ENCODE results near the gene CSTPP1.
A peak's percentile ranks its signal among the peaks of the same experiment; 100 is the strongest.
"Not testable (repeated sequence)": the region's sequence is repeated elsewhere in the genome, so short reads cannot be mapped to it uniquely, and the experiment has no call there.

CSTPP1 gene

DNA sequence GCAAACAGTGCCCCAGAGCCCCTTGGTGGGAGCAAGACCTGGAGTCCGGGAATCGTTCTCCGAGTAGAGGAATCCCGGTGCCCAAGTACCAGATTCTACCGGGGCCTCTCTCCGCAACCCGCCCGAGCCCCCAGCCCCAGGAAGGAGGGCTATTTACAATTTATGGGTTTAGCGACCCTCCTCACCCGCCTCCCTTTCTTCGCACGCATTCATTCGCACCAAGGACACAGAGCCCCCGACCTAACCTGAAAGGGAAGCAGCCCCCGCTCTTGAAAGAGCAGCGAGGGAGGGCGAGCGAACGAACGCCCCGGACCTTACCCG is 18.8 kb upstream of the CSTPP1 start:
- TF ChIP-seq, protein P1, sequence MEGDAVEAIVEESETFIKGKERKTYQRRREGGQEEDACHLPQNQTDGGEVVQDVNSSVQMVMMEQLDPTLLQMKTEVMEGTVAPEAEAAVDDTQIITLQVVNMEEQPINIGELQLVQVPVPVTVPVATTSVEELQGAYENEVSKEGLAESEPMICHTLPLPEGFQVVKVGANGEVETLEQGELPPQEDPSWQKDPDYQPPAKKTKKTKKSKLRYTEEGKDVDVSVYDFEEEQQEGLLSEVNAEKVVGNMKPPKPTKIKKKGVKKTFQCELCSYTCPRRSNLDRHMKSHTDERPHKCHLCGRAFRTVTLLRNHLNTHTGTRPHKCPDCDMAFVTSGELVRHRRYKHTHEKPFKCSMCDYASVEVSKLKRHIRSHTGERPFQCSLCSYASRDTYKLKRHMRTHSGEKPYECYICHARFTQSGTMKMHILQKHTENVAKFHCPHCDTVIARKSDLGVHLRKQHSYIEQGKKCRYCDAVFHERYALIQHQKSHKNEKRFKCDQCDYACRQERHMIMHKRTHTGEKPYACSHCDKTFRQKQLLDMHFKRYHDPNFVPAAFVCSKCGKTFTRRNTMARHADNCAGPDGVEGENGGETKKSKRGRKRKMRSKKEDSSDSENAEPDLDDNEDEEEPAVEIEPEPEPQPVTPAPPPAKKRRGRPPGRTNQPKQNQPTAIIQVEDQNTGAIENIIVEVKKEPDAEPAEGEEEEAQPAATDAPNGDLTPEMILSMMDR (conservative IDR thresholded peaks at IDR 0.05; ENCODE audit: low read depth, low read length), result no peak
- peak overlapping the region; percentile 60 for H3K4me3 ChIP-seq (ENCODE audit: low read length)
- no peak for DNase-seq (ENCODE audit: low read depth)

DNA sequence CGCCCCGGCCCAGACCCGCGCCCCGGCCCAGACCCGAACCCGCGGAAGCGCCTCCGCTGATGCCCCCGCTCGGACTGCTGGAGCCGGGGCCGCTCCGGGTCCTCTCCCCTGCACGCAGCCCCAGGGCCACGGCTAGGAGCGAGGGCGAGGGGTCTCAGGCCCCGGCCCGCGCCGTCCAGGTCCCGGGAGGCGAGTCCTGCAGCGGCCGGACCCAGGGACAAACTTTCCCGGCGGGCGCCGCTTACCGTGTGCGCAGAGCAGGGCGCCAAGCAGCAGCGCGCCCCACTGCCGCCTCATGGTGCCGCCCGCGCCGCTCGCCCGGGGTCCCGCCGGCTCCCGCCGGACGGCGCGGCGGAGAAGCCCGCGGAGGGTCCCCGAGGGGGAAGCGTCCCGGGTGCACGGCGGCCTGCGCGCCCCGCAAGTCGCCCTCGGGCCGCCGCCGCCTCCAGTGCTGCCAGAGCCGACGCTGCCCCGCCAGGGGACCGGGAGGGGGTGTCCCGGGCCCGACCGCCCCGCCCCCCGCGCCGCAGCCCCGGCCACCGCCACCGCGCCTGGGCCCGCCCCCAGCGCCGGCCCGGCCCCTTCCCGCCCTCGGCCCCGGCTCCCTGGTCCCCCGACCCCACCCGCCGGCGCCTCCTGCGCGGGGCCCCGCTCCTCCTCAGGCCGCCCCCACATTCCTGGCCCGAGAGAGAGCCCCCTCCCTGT is 18.3 kb upstream of the CSTPP1 start, which contains the start of gene LRP4:
Gene LRP4, minus strand, starts transcription at position 468 of the 705 bp plus-strand sequence. Its CDS starts 171 bp downstream, at position 297.
- H3K4me3 ChIP-seq (ENCODE audit: low read length), result peak within 1 kb of the TSS; percentile 60
- TF ChIP-seq, protein P1 (conservative IDR thresholded peaks at IDR 0.05; ENCODE audit: low read depth, low read length), result no peak
- no peak for DNase-seq (ENCODE audit: low read depth)

DNA sequence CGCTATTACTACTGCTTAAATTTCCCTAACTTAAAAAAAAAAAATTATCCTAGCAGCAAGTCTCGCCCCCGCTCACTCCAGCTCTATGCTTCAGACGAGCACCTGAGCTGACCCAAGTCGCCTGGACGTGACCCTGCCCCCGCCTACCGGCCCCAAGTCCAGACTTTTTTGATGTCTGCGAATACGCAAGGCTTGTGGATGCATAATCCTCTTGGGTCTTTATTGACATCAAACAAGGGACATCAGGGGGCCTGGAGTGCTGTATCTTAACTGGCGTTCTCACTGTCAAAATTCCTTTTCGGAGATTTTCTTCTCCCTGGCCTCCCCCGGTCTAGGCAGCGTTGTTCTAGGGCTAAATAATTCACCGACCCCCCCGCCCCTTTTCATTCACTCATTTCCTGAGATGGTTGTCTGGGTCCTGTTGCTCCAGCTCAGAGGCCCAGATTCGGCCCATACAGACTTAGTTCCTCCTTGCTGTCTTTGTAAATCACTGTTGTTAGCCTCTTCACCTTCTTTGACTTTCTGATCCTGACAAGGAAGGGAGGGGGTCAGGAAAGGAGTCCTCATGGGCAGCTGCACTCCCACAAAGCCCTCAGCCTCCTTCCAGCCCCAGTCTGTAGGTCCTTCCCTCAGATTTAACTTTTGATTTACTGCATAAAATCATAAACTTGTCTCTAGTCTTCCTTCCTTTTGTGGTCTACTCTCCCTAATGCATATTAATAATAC is 17.6 kb upstream of the CSTPP1 start:
- TF ChIP-seq, protein P1 (conservative IDR thresholded peaks at IDR 0.05; ENCODE audit: low read depth, low read length), result no peak
- peak overlapping the region; percentile 39 for H3K4me3 ChIP-seq (ENCODE audit: low read length)
- DNase-seq (ENCODE audit: low read depth), result no peak

DNA sequence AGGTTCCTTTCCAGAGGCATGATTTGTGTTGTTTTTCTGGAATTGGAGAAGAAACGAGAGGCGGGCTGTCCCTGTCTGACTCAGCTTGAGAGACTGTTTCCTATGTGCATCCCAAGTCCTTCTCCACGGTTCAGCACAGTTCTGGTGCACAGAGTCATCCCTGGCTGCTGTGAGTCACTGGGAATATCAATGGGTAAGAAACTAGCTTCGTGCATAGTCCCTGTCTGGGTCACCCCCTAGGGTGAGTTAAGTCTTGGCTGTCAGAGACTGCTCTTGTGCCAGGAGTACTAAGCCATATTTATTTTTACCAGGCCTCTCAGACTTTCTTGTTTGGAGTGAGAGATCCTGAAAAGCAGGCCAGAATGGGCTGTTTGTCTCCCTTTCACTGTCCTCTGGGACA is 15.8 kb upstream of the CSTPP1 start:
- TF ChIP-seq, protein P1 (conservative IDR thresholded peaks at IDR 0.05; ENCODE audit: low read depth, low read length), result no peak
- H3K4me3 ChIP-seq (ENCODE audit: low read length), result no peak overlapping the region
- peak; percentile 12 for DNase-seq (ENCODE audit: low read depth)

DNA sequence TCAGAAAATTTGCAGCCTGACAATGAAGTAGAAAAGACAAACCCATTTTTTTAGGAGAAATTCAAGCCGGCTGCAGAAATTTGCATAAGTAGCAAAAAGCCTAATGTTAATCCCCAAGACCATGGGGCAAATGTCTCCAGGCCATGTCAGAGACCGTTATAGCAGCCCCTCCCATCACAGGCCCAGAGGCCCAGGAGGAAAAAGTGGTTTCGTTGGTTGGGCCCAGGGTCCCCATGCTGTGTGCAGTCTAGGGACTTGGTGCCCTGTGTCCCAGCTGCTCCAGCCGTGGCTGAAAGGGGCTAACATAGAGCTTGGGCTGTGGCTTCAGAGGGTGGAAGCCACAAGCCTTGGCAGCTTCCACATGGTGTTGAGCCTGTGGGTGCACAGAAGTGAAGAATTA is 8.6 kb upstream of the CSTPP1 start:
- not testable (repeated sequence) for DNase-seq (ENCODE audit: low read depth); H3K4me3 ChIP-seq (ENCODE audit: low read length)

DNA sequence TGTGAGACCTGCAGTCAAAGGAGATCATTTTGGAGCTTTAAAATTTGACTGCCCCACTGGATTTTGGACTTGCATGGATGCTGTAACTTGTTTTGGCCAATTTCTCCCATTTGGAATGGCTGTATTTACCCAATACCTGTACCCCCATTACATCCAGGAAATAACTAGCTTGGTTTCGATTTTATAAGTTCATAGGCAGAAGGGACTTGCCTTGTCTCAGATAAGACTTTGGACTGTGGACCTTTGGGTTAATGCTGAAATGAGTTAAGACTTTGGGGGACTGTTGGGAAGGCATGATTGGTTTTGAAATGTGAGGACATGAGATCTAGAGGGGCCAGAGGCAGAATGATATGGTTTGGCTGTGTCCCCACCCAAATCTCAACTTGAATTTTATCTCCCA is 7.9 kb upstream of the CSTPP1 start:
- DNase-seq (ENCODE audit: low read depth); H3K4me3 ChIP-seq (ENCODE audit: low read length): not testable (repeated sequence)

DNA sequence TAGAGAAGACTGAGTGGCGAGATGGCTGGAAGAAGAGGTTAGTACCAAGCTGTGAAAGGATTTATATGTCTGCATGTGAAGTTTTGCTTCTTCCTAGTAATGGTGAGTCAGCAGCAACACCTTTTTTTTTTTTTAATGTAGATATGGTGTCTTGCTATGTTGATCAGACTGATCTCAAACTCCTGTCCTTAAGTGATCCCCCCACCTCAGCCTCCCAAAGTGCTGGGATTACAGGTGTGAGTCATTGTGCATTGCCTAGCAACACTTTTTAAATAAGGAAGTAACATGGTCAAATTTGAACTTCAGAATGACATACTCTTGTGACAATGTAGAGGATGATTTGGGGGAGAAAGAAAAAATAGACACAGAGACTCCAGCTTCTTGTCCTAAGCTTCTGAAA is 6.5 kb upstream of the CSTPP1 start:
- TF ChIP-seq, protein P1 (conservative IDR thresholded peaks at IDR 0.05; ENCODE audit: low read depth, low read length), result no peak
- H3K4me3 ChIP-seq (ENCODE audit: low read length), result no peak overlapping the region
- DNase-seq (ENCODE audit: low read depth), result peak; percentile 57

DNA sequence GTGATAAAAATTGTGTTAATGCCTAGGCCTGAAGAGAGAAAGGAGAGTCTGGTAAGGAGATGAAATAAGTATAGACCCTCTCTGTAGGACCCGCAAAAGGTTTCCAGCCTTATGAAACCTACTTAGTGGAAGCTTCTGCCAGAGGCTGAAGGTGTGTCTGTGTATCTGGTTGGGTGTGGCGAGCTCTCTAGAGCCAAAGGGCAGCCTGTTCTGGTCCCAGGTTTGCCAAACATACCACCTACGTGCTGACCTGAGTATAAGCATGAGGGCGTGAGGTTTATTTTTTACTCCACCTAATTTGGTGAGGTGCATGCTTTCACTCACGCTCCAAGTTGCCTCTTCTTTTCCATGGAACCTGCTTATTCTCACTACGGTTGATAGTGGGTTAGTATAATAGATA is 5.6 kb downstream of the CSTPP1 start:
- DNase-seq (ENCODE audit: low read depth), result no peak
- H3K4me3 ChIP-seq (ENCODE audit: low read length), result no peak overlapping the region
- TF ChIP-seq, protein P1 (conservative IDR thresholded peaks at IDR 0.05; ENCODE audit: low read depth, low read length), result no peak
